ENCODE results near the gene RASSF6. TPM values are rescaled to one million over a fixed set of nuclear protein-coding genes. Genes with fewer than 3 reads are reported as not detected.

RASSF6 gene
- total and polyA plus RNA-seq, 2 of the 8 experiments (the other 6 are each of a cell fraction or from before 2014, with no cell fraction given) = 0.03 to 0.28 TPM

- CTCF ChIA-PET (ENCODE audit: partially characterized antibody) = interaction anchor here (0.7 to 2.0 kb wide), 3 partner anchors 14 to 42 kb away, joined by 3 to 8 read pairs (median 6); no protein-coding TSS in a partner anchor
These were observed 4.6 kb downstream of the RASSF6 start for GRCh38 chr4:73615613-73616012.

More at GRCh38 chr4:73615613-73616012, 4.6 kb downstream of the RASSF6 start:
- Histone ChIP-seq H3K14ac (ENCODE audit: insufficient read length) (no peak overlapping the region), H2BK120ac (replicated peaks; ENCODE audit: low read depth, low read length) (no peak overlapping the region), H3K27me3 (replicated peaks in 1 of 4; ENCODE audit: control insufficient read depth in 3 of 4, extremely low read depth in 1 of 4, insufficient read depth in 3 of 4, low read length in 3 of 4) (peaks cover 0 to 6% (median 3%) of the 10 kb centered on the region in 4 experiments; a peak in 2 of 7 replicates), H4K5ac (ENCODE audit: insufficient read length, low read depth, low read length) (no peak overlapping the region), H3K9me3 (ENCODE audit: insufficient read depth in 2 of 2, low read depth in 1 of 2, low read length in 1 of 2) (no peaks in the 10 kb centered on the region), H3K23ac (ENCODE audit: insufficient read length) (no peak overlapping the region), H4K20me1 (replicated peaks in 1 of 2; ENCODE audit: control insufficient read depth in 1 of 2, insufficient read depth in 2 of 2, low read length in 2 of 2) (no peaks in the 10 kb centered on the region), H3K9ac (replicated peaks in 1 of 4; ENCODE audit: extremely low read depth in 1 of 4, low read depth in 3 of 4, low read length in 3 of 4) (no peak overlapping the region), H3K4ac (replicated peaks; ENCODE audit: insufficient read length, low read depth, low read length) (no peak overlapping the region), H3K56ac (replicated peaks; ENCODE audit: insufficient read length, low read depth, low read length) (no peak overlapping the region), H2BK20ac (ENCODE audit: low read length) (no peak overlapping the region), H2BK5ac (ENCODE audit: low read depth, low read length) (no peak overlapping the region), H2AK5ac (ENCODE audit: low read depth, low read length) (no peak overlapping the region), H3K36me3 (ENCODE audit: control insufficient read depth in 2 of 4, insufficient read depth in 4 of 4, low read length in 3 of 4) (no peaks in the 10 kb centered on the region), H3K4me1 (replicated peaks in 1 of 4; ENCODE audit: control insufficient read depth in 3 of 4, insufficient read depth in 4 of 4, low read length in 3 of 4) (peaks cover 0 to 3% (median 2%) of the 10 kb centered on the region in 4 experiments; a peak in 4 of 7 replicates), H4K91ac (replicated peaks; ENCODE audit: insufficient read length, low read length) (no peak overlapping the region), H2BK15ac (ENCODE audit: low read length) (no peak overlapping the region), H3K4me2 (ENCODE audit: insufficient read depth in 1 of 2, low read depth in 2 of 2, low read length in 2 of 2) (no peak overlapping the region), H2BK12ac (ENCODE audit: low read depth, low read length) (no peak overlapping the region), H3K23me2 (ENCODE audit: low read depth, low read length) (no peaks in the 10 kb centered on the region), H4K8ac (ENCODE audit: extremely low read depth, insufficient read depth, low read length) (no peak overlapping the region), H3K4me3 (ENCODE audit: extremely low read depth in 1 of 4, insufficient read depth in 2 of 4, low read depth in 3 of 4, low read length in 4 of 4) (no peak overlapping the region), H2AFZ (ENCODE audit: low read length) (no peak overlapping the region), H3K79me1 (ENCODE audit: low read depth, low read length) (no peaks in the 10 kb centered on the region), H3K79me2 (ENCODE audit: control insufficient read depth in 1 of 2, insufficient read depth in 2 of 2, low read length in 2 of 2) (no peaks in the 10 kb centered on the region), H3K18ac (ENCODE audit: extremely low read depth, low read length) (no peak overlapping the region), H3K27ac (ENCODE audit: low read depth, low read length) (no peak overlapping the region)
- 34% methylated on average over 2 of the region's 2 CpGs; no CpG with 5 or more reads in 1 of the 2 experiments for WGBS, 2 experiments (ENCODE audit: extremely low coverage in 1 of 2, insufficient coverage in 1 of 2, insufficient read length in 1 of 2, insufficient replicate concordance in 2 of 2, low coverage in 1 of 2, low lambda C conversion rate in 2 of 2, missing lambda C conversion rate in 1 of 2)
- DNase-seq (ENCODE audit: low read depth in 1 of 2, low spot score in 2 of 2) (peak in 1 of 2 experiments; percentile 47), FAIRE-seq (peak; percentile 39)
- POLR2A ChIA-PET (ENCODE audit: partially characterized antibody) = no interaction called here

Data from H1 (cell line).